HG03520 (cell line): ENCODE data around the gene ARHGAP4.

Source experiments
- ATAC-seq: cut with Tn5 transposase; IDR thresholded peaks from one replicate; pipeline ENCODE4 v1.9.1; 2021; ENCODE audit warnings: mild to moderate bottlenecking, moderate library complexity; ENCODE audit not compliant: unreplicated experiment

ARHGAP4 gene

GRCh38 chrX:153869473-153870287 is 56.4 kb downstream of the ARHGAP4 start:
- ATAC-seq = no peak

GRCh38 chrX:153868576-153869472 is 57.2 kb downstream of the ARHGAP4 start:
- no peak for ATAC-seq

GRCh38 chrX:153867671-153868070 is 58.4 kb downstream of the ARHGAP4 start:
- ATAC-seq = no peak

GRCh38 chrX:153867139-153867538 is 58.9 kb downstream of the ARHGAP4 start:
- no peak for ATAC-seq

- ATAC-seq = no peak
Observed at GRCh38 chrX:153866302-153867019, 59.6 kb downstream of the ARHGAP4 start.

- no peak for ATAC-seq
Observed at GRCh38 chrX:153865685-153866084, 60.4 kb downstream of the ARHGAP4 start.

GRCh38 chrX:153865321-153865580 is 60.8 kb downstream of the ARHGAP4 start:
- ATAC-seq = no peak

GRCh38 chrX:153864561-153865320 is 61.3 kb downstream of the ARHGAP4 start:
- ATAC-seq = no peak

- ATAC-seq = no peak
Observed at GRCh38 chrX:153864101-153864500, 62.0 kb downstream of the ARHGAP4 start.

- no peak for ATAC-seq
Observed at GRCh38 chrX:153863251-153863991, 62.6 kb downstream of the ARHGAP4 start.

GRCh38 chrX:153862369-153863250 is 63.5 kb downstream of the ARHGAP4 start:
- no peak for ATAC-seq

GRCh38 chrX:153861733-153862310 is 64.2 kb downstream of the ARHGAP4 start:
- no peak for ATAC-seq

GRCh38 chrX:153861151-153861550 is 64.9 kb downstream of the ARHGAP4 start:
- ATAC-seq = no peak
